ENCODE data around the gene OBSCN.

Gene OBSCN

DNA sequence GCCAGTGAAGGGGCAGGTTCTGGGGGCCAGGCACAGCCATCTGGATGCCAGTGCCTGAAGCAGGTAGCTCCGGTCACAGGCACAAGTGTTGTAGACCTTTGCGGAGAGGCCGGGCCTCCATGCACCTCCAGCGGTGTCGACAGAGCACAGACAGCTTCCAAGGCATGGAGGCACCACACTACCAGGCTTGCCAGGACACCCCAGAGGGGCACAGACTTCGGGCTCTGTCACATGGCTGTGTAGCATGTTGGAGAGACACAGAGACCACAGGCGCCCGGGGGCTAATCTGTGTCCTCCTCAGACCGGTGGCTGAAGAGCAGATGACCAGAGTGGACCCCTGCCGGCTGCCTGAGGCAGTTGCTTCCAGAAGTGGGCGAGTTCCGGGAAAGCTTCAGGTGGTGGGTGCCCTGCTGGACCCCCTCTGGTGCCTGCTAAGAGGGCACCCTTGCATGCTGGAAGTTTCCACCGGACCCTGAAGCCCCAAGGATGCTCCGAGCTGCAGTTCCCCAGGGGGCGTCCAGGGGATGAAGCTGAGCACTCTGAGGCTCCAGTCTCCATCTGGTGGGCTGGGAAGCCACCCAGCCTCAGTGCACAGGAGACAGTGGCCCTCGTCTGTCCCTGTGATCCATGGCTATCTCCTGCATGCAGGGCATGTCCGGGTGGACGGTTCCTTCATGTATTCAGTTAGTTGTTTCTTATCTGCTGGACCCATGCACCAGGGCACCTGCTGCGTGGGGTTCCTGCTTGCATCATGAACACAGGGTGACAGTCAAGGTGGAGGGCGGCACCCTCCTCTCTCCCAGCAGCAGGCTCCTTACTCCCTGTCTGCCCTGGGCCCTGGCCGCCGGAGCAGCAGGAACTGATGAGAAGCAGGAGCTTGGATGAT, 82.4 kb downstream of the OBSCN start:
- no peak for DNase-seq

DNA sequence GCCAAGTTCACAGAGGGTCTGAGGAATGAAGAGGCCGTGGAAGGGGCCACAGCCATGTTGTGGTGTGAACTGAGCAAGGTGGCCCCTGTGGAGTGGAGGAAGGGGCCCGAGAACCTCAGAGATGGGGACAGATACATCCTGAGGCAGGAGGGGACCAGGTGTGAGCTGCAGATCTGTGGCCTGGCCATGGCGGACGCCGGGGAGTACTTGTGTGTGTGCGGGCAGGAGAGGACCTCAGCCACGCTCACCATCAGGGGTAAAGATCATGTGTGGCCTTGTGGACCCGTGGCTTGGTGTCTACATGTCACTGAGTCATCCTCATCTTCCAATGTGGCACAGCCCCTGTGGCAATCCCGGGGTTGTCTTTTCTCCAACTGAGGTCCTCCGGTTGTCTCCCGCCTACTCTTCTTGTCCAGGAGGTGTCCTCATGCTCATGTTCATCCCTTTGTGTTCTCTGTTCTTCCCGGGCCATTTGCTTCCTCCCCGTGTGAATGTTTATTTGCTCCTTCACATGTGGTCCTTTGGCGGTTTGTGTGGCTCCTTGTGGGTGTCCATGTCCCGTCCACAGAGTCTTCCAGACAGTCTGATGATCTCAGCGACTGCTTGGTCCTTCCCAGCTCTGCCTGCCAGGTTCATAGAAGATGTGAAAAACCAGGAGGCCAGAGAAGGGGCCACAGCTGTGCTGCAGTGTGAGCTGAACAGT, 84.2 kb downstream of the OBSCN start:
- DNase-seq: no peak

DNA sequence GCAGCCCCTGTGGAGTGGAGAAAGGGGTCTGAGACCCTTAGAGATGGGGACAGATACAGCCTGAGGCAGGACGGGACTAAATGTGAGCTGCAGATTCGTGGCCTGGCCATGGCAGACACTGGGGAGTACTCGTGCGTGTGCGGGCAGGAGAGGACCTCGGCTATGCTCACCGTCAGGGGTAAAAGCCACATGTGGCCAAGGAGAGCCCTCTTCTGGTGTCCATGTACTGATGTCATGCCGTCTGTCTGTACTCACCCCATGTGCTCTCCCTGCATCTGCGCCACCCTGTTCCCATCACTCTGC, 84.7 kb downstream of the OBSCN start:
- DNase-seq: no peak

DNA sequence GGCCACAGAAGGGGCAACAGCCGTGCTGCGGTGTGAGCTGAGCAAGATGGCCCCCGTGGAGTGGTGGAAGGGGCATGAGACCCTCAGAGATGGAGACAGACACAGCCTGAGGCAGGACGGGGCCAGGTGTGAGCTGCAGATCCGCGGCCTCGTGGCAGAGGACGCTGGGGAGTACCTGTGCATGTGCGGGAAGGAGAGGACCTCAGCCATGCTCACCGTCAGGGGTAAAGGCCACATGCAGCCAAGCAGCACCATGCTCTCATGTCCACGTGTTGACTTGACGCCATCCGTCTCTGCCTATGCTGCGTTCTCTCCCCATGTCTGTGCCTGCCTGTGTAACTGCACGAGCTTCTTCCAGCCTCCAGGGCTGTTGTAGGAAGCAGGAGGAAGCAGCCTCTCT, 85.5 kb downstream of the OBSCN start:
- DNase-seq: no peak

DNA sequence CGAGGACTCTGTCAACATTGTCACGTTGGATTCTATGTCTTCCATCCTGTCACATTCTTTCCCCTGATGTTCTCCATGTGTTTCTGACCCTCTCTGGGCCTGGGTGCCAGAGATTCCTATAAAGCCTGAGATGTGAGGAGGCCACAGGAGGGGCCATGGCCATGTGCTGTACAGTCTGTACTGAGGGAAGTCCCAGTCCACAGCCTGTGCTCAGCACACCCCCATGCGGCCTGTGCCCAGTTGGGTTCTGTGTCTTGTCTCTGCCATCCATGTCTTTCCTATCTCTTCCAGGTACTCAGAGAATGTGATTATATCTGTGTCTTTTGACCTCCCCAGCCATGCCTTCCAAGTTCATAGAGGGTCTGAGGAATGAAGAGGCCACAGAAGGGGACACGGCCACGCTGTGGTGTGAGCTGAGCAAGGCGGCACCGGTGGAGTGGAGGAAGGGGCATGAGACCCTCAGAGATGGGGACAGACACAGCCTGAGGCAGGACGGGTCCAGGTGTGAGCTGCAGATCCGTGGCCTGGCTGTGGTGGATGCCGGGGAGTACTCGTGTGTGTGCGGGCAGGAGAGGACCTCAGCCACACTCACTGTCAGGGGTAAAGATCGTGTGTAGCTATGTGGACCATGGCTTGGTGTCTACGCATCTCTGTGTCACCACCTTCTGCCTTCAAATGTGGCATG, 86.1 kb downstream of the OBSCN start:
- no peak for DNase-seq

DNA sequence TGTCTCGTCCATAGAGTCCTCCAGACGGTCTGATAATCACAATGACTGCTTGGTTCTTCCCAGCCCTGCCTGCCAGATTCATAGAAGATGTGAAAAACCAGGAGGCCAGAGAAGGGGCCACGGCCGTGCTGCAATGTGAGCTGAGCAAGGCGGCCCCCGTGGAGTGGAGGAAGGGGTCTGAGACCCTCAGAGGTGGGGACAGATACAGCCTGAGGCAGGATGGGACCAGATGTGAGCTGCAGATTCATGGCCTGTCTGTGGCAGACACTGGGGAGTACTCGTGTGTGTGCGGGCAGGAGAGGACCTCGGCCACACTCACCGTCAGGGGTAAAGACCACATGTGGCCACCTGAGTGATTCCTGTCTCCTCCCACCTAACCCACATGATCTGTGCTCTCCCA, 86.9 kb downstream of the OBSCN start:
- no peak for DNase-seq

DNA sequence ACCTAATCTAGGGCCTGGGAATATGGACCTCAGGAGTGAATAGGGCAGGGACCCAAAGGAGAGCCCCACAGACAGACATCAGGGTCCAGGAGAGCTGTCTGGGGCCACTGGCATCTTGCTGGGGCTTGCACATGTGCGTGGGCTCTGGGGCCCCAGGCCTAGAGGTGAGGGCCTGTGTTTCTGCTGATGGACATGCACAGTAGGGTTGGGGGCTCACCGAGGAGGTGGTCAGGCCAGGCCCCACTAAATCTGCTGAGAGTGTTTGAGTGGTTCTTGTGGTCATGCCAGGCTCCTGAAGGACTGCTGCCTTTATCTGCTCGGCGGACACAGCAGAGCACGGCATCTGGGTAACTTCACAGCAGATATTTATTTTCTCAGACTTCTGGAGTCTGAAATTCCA, 87.4 kb downstream of the OBSCN start:
- no peak for DNase-seq

DNA sequence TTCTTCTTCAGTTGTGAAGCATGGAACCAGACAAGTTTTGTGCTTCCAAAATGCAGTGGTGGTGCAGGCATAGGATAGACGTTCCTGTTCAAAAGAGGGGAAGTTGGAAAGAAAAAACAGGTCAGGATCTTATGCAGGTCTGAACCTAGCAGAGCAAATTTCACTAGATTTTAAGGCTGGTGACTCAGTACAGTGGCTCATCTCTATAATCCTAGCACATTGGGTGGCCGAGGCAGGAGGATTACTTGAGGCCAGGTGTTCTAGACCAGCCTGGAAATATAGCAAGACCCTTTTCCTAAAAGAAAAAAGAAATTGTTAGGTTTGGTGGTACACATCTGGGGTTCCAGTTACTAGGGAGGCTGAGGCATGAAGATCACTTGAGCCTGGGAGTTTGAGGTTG, 88.1 kb downstream of the OBSCN start:
- DNase-seq: no peak

DNA sequence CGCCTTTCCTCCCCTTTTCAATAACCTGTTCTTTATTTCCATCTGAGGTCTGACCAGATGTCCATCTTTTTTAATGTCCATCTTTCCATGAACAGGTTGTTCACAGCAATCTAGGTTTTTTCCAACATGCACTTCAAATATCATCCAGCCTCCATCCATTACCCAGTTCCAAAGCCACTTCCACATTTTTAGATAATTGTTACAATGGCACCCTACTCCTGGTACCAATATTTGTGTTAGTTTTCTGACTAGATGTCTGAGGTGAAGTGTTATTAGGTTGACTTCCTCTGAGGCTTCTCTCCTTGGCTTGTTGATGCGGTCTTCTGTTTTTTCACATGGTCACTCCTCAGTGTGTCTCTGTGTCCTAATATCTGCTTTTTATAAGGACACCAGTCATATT, 89.4 kb downstream of the OBSCN start:
- no peak for DNase-seq

DNA sequence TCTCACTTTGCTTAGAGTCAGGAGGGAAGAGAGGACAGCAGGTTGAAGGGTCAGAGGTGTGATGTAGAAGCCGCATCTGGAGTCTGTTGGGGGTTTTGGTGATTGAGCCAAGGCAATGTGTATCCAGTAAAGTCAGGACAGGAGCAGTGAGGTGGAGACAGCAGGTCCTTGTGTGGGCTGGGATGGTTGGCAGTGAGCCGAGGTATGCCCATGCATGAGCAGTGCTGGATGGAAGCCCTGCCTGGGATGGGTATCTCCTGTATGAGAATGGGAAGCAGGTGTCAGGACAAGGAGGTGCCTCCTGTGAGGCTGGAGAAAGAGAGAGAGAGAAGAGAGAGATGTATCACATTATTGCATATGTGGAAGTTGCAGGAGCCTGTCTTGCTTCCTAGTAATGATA, 90.0 kb downstream of the OBSCN start:
- DNase-seq: no peak

DNA sequence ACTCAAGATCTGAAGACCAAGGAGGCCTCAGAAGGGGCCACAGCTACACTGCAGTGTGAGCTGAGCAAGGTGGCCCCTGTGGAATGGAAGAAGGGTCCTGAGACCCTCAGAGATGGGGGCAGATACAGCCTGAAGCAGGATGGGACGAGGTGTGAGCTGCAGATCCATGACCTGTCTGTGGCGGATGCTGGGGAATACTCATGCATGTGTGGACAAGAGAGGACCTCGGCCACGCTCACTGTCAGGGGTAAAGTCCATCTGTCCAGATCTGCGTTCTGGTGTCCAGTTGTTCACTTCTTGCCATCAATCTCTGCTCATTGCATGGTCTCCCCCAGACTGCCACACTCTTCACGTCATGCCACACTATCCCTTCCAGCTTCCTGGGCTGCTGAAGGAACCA, 90.6 kb downstream of the OBSCN start:
- no peak for DNase-seq

DNA sequence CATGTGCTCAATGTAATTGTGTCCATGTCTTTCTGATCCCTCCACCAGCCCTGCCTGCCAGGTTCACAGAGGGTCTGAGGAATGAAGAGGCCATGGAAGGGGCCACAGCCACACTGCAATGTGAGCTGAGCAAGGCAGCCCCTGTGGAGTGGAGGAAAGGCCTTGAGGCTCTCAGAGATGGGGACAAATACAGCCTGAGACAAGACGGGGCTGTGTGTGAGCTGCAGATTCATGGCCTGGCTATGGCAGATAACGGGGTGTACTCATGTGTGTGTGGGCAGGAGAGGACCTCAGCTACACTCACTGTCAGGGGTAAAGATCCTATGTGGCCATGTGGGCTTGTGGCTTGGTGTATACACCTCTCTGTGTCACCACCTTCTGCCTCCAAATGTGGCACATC, 91.4 kb downstream of the OBSCN start:
- DNase-seq: no peak

DNA sequence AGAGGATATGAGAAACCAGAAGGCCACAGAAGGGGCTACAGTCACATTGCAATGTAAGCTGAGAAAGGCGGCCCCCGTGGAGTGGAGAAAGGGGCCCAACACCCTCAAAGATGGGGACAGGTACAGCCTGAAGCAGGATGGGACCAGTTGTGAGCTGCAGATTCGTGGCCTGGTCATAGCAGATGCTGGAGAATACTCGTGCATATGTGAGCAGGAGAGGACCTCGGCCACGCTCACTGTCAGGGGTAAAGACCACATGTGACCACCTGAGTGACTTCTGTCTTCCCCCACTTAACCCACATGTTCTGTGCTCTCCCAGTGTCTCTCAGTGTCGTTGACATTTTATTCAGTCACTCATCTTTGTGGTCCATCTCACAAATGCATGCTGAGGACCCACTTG, 92.1 kb downstream of the OBSCN start:
- DNase-seq: no peak

DNA sequence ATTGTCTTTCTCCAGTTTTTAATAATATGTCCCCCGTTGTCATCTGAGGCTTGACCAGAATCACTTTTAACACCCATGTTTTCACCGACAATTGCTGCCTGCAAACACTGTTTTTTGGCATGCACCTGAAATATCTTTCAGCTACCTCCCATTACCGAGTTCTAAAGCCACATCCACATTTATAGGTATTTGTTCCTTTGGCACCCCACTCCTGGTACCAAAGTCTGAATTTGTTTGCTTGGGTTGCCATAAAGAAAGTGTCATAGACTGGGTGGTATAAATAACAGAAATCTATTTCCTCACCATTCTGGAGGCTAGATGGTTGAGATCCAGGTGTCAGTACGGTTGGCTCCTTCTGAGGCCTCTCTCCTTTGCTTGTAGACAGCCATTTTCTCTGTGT, 94.2 kb downstream of the OBSCN start:
- DNase-seq: no peak

DNA sequence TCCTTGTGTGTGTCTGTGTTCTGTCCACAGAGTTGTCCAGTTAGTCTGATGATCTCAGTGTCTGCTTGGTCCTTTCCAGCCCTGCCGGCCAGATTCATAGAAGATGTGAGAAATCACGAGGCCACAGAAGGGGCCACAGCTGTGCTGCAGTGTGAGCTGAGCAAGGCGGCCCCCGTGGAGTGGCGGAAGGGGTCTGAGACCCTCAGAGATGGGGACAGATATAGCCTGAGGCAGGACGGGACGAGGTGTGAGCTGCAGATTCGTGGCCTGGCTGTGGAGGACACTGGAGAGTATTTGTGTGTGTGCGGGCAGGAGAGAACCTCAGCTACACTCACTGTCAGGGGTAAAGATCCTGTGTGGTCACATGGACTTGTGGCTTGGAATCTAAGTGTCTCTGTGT, 95.8 kb downstream of the OBSCN start:
- DNase-seq: no peak

DNA sequence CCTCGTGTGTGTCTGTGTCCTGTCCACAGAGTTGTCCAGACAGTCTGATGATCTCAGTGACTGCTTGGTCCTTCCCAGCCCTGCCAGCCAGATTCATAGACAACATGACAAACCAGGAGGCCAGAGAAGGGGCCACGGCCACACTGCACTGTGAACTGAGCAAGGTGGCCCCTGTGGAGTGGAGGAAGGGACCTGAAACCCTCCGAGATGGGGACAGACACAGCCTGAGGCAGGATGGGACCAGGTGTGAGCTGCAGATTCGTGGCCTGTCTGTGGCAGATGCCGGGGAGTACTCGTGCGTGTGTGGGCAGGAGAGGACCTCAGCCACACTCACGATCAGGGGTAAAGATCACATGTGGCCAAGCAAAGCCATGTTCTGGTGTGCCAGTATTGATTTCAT, 96.4 kb downstream of the OBSCN start:
- no peak for DNase-seq

DNA sequence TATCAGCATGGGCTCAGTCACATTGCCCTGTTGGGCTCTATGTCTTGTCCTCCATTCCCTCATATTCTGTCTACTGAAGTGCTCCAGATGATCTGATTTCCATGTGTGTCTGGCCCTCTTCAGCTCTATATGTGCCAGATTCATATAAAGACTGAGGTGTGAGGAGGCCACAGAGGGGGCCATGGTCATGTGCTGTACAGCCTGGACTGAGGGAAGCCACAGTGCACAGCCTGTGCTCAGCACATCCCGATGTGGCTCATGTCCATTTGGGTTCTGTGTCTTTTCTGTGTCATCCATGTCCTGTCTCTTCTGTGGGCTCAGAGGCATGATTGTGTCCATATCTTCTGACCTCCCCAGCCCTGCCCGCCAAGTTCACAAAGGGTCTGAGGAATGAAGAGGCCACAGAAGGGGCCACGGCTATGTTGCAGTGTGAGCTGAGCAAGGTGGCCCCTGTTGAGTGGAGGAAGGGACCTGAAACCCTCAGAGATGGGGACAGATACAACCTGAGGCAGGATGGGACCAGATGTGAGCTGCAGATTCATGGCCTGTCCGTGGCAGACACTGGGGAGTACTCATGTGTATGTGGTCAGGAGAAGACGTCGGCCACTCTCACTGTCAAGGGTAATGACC, 97.0 kb downstream of the OBSCN start:
- no peak for DNase-seq

DNA sequence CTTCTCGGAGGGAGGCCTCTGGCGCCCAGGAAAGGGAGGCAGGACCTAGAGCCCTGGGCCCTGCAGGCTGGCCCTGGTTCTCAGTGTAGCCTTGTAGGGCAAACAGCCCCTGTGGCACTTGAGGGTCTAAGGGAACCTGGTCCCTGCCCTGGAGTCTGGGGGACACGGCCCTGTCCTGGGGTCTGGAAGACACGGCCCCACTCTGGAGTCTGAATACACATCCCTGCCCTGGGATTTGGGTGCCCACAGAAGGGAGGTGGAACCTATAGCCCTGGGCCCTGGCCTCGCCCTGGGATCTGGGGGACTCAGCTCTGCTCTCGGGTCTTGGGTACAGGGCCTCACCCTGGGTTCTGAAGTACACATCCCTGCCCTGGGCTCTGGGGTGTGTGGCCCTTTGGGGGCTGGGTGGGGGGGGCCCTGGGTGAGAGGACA, 97.9 kb downstream of the OBSCN start:
- no peak for DNase-seq

DNA sequence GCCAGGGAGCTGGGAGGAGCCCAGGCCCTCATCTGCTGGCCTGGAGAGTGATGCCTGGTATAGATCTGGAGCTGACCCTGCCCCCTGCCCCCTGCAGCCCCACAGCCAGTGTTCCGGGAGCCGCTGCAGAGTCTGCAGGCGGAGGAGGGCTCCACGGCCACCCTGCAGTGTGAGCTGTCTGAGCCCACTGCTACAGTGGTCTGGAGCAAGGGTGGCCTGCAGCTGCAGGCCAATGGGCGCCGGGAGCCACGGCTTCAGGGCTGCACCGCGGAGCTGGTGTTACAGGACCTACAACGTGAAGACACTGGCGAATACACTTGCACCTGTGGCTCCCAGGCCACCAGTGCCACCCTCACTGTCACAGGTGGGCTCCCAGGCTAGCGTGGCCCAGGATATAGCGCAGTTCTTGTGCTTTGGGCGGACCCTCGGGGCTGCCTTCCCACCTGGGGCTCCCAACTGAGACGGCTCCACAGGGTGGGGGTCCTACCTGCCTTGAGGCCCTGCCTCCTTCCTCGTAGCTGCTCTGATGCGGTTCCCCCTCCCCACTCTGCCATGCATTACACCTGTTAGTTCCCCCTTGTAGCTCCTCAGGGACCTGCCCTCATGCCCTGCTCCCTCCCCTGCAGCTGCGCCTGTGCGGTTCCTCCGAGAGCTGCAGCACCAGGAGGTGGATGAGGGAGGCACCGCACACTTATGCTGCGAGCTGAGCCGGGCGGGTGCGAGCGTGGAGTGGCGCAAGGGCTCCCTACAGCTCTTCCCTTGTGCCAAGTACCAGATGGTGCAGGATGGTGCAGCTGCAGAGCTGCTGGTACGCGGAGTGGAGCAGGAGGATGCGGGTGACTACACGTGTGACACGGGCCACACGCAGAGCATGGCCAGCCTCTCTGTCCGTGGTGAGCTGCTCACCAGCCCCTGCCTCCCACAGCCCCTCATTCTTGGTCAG, 98.7 kb downstream of the OBSCN start:
- DNase-seq: no peak

DNA sequence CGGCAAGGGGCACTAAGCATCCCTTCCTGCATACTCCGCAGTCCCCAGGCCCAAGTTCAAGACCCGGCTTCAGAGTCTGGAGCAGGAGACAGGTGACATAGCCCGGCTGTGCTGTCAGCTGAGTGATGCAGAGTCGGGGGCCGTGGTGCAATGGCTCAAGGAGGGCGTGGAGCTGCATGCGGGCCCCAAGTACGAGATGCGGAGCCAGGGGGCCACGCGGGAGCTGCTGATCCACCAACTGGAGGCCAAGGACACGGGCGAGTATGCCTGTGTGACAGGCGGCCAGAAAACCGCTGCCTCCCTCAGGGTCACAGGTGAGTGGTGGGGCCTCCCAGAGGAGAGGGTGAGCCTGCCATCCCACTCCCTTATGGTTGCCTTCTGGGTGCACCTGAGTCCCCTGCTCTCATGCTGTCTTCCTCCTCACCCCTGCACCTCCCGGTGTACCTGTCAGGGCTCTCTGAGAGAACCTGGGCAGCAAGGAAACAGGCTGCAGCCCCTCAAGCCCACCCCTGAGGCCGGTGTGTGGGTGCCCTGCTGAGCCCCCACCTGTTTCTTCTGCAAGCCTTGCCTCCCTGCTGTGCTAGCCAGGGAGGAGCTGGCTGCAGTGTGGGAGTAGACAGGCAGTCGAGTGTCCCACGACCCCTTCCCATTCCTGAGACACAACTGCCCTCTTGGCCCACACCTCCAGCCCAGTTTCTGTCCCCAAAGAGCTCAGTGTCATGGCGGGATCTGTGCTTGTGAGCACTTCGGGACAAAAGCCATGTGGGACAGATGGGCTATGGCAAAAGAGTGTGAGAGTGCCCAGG, 99.6 kb downstream of the OBSCN start:
- DNase-seq: no peak

DNA sequence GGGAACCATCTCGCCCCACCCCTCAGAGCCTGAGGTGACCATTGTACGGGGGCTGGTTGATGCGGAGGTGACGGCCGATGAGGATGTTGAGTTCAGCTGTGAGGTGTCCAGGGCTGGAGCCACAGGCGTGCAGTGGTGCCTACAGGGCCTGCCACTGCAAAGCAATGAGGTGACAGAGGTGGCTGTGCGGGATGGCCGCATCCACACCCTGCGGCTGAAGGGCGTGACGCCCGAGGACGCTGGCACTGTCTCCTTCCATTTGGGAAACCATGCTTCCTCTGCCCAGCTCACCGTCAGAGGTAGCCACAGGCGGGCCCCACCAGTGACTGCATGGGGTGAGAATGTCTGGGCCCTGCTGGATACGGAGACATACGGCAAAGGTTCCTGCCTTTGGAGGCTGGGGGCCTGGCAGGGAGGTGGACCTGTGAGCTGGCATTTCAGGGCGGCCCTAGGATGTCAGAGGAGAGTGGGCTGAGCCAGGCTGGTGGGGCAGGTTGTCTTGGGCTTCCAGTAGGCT, 100.3 kb downstream of the OBSCN start:
- no peak for DNase-seq

All from T-helper 9 cell (primary cell).